GM21528 (cell line): Measurements from ENCODE around the gene CRY1.
"Not testable (repeated sequence)": the region's sequence is repeated elsewhere in the genome, so short reads cannot be mapped to it uniquely, and the experiment has no call there.

Experiments used
- ATAC-seq: cut with Tn5 transposase; IDR thresholded peaks from one replicate; pipeline ENCODE4 v1.9.1; 2021; ENCODE audit warnings: mild to moderate bottlenecking, moderate library complexity; ENCODE audit not compliant: unreplicated experiment, low FRiP score

The CRY1 gene

DNA sequence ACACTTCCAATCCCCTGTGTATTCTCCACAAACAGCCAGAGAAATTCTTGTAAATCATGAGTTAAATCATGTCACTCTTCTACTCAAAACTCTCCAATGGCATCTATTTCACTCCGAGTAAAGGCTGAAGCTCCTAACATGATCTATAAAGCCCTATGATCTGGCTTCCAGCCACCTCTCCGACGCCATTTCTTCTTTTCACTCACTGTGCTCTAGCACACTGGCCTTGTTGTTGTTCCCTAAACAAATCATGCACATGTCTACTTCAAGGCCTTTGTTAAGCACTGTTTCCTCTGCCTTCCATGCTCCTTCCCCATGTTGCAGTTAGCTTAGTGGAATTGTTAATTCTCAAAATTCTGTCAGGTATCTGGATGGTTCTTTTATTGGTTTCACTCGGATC, 76.3 kb downstream of the CRY1 start:
- no peak for ATAC-seq

DNA sequence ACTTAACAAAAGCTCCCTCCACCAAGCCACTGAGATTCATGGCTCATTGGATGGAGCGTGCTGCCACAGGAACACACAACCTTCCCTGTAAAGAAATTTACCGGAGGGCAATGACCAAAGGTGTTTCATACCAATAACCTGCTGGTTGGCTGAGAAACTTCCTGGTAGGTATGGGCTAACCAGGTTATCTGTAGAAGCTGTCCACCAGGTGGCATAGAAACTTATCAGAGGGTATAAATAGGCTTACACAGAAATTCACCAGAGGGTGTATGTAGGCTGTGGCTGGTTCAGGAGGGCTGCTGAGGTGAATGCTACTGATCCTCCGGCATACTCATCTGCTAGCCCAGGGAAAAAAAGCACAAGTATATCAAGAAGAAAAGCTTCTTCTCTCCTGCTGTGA, 79.3 kb downstream of the CRY1 start:
- no peak for ATAC-seq

DNA sequence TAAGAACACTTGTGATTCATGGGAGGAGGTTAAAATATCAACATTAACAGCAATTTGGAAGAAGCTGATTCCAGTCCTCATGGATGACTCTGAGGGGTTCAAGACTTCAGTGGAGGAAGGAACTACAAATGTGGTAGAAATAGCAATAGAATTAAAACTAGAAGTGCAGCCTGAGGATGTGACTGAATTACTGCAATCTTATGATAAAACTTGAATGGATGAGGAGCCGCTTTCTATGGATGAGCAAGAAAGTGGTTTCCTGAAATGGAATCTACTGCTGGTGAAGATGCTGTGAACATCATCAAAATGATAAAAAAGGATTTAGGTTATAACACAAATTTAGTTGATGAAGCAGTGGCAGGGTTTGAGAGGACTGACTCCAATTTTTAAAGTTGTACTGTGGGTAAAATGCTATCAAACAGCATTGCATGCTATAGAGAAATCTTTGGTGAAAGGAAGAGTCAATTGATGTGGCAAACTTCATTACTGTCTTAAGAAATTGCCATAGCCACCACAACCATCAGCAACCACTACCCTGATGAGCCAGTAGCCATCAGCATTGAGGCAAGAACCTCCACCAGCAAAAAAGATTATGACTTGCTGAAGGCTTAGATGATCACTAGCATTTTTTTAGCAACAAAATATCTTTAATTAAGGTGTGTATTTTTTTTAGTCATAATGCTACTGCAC, 80.5 kb downstream of the CRY1 start:
- no peak for ATAC-seq

DNA sequence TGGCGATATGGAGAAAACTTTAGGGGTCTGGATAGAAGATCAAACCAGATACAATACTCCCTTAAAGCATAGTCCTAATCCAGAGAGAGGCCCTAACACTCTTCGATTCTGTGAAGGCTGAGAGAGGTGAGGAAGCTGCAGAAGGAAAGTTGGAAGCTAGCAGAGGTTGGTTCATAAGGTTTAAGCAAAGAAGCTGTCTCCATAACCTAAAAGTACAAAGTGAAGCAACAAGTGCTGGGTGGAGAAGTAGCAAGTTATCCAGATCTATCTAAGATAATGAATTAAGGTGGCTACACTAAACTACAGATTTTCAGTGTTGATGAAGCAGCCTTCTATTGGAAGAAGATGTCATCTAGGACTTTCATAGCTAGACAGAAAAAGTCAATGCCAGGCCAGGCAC, 81.8 kb downstream of the CRY1 start:
- no peak for ATAC-seq

DNA sequence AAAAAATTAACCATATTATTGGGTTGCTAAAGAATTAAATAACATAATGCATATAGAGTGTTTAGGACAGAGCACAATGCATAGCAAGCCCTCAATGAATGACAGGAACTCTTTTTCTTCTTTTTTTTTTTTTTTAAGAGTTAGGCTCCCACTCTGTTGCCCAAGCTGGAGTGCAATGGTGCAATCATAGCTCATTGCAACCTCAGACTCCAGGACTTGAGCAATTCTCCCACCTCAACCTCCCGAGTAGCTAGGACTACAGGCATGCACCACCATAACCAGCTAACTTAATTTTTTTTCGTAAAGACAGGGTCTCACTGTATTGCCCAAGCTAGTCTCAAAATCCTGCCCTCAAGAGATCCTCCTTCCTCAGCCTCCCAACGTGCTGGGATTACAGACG, 85.9 kb downstream of the CRY1 start:
- ATAC-seq = no peak

DNA sequence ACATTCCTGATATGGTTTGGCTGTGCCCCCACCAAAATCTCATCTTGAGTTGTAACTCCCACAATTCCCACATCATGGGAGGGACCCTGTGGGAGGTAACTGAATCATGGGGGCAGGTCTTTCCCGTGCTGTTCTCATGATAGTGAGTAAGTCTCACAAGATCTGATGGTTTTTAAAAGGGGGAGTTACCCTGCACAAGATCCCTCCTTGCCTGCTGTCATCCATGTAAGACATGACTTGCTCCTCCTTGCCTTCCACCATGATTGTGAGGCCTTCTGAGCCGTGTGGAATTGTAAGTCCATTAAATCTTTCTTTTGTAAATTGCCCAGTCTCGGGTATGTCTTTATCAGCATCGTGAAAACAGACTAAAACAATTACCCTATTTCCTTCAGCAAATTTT, 90.7 kb downstream of the CRY1 start:
- ATAC-seq = not testable (repeated sequence)

DNA sequence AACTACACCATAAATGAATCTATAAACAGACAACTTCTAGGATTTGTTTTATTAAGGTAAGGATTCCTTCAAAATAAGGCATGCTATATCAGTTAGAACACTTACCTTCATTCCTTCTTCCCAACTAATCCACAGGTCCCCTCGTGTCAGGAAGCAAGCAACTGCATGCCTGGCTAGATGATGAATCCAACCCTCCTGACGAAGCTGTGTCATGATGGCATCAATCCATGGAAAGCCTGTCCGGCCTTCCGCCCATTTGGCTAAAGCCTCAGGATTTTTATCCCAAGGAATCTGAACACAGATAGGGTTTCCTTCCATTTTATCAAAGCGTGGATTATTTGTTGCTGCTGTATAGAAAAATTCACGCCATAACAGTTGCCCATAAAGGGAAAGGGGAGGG, 93.9 kb downstream of the CRY1 start:
- ATAC-seq = no peak

DNA sequence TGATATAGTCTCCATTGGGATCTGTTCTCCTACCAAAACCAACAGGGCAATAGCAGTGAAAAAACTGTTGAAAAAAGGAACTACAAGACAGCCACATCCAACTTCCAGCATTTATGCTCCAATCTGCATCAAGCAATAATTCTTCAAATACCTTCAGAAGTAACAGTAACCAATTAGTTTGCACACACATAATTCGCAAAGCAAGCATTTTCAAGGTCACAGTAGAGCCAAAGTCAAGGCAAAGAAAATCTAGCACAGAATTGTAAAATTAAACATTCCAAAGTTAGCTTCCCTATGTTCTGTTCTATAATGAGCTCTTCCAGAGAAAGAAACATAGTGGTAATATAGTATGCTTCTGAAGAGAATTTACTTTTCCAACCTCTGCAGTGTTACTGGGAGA, 95.4 kb downstream of the CRY1 start:
- ATAC-seq = no peak

DNA sequence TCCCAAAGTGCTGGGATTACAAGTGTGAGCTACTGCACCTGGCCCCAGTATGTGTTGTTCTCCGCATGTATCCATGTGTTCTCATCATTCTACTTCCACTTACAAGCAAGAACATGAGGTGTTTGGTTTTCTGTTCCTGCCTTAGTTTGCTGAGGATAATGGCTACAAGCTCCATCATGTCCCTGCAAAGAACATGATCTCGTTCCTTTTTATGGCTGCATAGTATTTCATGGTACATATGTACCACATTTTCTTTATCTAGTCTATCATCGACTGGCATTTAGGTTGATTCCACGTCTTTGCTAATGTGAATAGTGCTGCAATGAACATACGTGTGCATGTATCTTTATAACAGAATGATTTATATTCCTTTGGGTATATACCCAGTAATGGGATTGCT, 97.2 kb downstream of the CRY1 start:
- ATAC-seq = not testable (repeated sequence)

DNA sequence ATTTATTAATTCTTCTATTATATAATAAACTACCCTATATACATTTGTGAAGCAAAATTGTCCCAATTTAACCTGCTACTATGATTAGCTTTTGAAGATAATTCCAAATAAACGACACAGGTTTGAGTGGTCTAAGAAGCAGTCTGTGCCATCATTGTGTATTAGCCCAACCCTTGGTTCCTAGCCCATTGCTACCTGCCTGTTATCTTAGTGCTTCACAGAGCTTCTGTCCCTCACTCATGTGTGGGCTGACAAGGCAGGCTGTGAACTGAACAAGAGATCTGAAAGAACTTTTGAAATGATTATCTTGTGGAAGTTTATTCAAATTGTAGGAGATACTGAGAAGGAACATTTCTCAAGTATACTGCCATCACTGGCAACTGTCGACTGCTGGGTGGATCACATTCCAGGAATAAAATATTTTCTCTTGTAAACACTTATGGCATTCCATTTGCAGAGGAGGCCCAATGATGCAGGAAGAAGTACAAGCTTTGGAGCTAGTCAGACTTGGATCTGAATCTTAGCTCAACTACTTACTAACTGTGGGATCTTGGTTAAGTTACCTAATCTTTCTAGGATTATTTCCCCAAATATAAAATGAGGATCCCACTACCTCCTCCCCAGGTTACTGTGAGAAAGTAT, 98.6 kb downstream of the CRY1 start:
- ATAC-seq = no peak

DNA sequence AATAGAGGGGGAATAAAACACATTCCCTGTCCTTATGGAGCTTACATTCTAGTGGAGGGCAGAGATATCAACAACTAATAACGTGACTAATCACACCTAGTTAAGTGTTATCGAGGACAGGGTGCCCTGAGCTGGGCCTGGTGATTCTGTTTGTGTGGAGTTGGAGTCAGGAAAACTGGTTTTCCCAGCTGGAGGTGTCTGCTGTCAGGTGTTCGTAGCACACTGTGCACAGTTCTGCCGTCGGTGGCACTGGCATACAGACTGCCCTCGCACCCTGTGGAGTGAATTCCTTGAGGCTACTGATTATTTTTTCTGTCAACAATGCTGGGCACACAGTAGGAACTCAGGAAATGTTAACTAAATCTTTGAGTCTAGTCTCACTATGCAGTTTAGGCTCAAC, 105.5 kb downstream of the CRY1 start:
- ATAC-seq = no peak

DNA sequence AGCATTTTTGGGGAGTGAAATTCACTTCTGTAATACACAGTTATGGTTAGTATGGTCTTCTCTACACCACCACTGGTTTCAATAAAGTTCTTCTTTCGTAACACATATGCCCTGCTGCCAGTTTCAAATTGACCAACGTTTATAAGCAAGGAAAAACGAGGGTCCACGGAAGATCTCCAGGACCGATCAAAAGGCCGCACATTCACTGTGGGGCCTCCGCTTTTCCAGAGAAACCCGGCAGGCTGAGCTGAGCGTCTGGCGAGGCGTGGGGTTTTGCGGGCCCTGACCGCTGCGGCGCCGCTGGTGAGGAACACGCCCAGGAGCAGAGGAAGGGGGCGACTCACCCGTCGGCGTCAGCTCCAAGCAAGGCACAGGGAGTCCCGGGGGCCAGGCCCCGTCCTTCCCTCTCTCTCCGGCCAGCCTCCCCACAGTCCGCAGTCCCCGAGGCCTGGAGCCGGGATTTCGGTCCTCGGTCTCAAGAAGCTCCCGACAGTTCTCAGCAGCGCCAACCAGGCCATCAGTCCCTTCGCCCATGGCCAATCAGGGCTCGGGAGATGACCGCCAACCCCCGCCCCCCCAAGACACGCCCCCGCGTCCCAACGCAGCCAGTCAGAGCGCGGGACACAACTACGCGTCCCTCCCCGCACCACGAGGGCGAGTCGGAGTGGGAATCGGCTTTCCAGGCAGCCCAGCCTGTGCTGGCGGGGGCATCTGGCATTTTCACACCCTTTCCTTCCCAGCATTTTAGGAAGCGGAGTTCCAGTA, 106.5 kb downstream of the CRY1 start, which contains the start of gene MTERF2:
TSS of gene MTERF2 (minus strand) at position 522 of the 765 bp plus-strand sequence. CDS start 8,432 bp downstream, outside the sequence.
- ATAC-seq = peak; percentile 97

DNA sequence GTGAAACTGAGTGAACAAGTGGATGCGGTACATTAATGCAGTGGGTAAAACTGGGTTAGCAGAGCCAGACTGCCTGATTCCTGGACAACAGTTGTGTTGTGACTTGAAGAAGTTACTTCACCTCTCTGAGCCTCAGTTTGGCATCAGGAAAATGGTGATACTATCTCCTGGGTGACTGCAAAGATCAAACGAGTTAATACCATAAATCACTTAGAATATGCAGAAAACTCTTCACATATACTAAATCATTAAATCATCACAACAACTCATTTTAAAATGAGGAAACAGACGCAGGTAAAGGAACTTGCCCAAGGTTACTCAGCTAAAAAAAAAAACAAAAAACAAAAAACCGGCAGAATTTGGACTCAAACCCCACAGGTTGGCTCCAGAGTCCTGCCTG, 107.2 kb downstream of the CRY1 start:
- no peak for ATAC-seq

DNA sequence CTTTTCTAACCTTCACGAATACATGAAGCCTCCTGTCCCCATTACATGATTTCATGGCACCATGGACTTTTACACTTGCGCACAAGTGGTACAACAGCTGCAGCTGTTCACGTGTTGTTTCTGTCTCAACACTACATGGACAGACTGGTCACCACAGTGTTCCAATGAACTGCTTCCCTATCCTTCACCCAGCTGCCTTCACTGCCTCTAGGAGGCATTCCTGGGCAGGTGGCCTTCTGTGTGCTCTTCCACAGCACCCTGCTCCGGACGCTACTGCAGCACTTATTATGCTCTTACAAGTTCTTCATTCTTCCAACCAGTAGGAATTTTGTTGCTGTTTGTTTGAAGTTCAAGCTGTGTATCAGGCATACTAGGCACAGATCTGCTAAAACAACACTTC, 107.9 kb downstream of the CRY1 start:
- ATAC-seq = no peak

DNA sequence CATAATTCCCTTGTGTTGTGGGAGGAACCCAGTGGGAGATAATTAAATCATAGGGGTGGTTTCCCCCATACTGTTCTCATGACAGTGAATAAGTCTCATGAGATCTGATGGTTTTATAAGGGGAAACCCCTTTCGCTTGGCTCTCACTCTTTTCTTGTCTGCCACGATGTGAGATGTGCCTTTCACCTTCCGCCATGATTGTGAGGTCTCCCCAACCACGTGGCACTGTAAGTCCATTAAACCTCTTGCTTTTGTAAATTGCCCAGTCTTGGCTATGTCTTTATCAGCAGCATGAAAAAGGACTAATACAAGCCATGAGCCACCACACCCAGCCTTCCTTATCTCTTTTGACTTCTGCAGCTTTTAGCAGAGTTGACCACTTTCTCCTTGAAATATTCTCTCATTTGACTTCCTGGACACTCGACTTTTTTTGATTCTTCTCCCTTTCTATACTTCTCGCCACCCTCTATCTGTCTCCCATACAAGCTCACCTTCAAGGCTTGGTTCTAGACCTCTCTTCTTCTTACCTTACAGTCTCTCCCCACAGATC, 108.7 kb downstream of the CRY1 start:
- no peak for ATAC-seq

DNA sequence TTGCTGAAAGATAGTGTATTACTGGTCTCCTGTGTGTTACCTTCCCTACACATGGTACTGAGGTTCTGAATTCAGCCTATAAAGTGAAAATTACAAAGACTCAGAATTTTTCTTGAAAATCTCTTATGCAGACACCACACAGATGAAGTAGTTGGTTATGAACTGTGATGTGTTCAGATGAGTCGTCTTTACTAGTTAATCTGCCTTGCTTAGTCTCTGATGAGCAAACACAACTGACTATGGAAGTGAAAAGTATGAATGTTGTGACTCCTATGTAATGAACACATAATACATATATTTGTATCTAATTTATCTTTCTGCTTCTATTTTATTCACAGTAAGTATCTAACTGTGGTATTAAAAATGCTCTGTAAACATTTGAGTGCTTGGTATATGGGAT, 111.1 kb downstream of the CRY1 start:
- no peak for ATAC-seq

DNA sequence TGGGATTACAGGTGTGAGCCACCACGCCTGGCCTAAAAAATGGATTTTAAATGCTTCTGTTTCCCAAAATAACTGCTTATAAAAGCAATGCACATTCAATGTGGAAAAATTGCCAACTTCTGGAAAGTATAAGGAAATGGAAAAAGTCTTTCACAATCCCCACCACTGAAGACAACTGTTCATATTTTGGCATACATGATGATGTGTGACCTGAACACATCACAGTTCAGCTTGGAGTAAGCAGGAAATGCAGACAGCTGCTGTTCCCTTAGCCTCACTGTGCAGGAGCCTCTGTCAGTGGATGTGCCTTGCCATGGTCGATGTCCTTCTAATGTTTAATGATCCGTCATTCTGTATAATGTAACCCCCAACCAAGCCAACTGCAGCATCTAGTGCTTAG, 111.6 kb downstream of the CRY1 start:
- no peak for ATAC-seq

DNA sequence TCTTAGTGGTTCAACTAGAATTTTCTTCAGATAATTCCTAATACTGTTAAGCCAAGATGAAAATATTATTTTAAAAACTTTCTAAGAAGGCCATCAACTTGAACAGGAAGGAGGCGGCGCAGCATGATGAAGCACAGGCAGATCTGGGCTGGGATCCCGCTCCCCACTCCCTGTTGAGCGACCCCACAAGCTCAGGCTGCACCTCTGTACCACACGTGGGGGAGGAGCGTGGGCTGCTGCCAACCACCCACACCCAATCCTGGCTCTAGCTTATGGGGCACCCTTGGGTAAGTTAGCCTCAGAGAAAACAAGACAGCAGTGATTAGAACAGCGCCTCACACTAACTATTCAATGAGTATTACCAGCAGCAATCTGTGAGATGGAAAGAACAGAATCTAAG, 112.4 kb downstream of the CRY1 start:
- ATAC-seq = no peak

DNA sequence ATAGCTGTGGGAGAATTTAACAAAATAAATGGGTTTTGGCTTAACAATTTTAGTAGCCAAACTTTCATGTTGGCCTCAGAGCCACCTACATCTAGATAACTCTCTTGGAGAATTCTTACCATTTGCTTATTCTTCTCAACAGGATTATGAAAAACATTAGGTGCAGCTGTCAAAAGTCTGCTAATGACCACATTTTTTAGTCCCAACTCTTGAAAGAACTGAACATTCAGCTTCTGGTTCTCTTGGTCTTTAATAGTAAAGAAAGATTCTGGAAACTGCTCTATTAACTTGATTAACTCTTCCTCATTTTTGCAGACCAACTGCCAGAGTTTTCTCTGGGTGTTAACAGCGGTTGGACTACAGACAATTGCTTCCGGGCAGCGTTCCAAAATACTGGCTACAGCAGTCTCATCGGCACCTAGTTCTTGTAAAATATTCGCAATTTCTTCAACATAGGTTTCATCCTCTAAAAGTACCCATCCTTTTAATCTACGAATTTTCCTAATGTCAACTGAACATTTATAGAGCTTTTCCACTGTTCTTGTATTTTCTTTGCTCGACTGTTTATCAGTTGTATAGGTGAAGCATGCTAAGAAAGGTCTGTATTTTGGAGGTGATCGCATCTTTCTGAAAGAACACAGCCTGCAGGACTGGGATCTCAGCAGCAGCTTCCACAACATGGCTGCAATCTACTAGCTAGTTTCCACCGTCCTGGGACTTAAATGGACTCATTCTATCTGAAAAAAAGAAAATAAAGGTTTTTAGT, 115.1 kb downstream of the CRY1 start:
- ATAC-seq = no peak

DNA sequence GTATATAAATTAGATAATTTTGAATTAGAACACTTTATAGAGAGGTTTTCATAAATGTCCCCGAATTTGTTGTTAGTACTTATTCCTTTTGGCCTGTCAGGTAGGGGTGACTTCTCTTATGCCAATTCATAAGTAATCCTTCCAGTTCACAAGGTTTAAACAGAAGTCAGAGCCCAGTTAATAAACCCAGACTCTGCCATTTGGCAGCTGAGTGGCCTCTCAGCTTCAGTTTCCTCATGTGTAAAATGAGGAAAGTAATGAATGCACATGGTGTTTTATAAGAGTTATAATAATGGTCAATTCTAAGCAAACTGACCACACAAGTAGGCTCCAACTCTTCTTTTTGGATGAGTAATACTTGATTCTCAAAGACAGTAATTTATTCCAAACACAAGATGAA, 116.7 kb downstream of the CRY1 start:
- ATAC-seq = no peak
